Right hindlimb (tissue), 1 donor: ENCODE results near the gene HHATL.
"Not testable (repeated sequence)": the region's sequence is repeated elsewhere in the genome, so short reads cannot be mapped to it uniquely, and the experiment has no call there.

Source experiments
- DNase-seq: peaks from one replicate; pipeline ENCODE4 v3.0.0-alpha.2; 2018

Gene HHATL

GRCh38 chr3:42733501-42734262 lies 31.1 kb upstream of the HHATL start:
- DNase-seq = no peak

- DNase-seq = no peak
These were observed 30.3 kb upstream of the HHATL start for GRCh38 chr3:42732829-42733459.

GRCh38 chr3:42732196-42732828 lies 29.7 kb upstream of the HHATL start:
- DNase-seq = no peak

- no peak for DNase-seq
These were observed 29.0 kb upstream of the HHATL start for GRCh38 chr3:42731476-42732195.

GRCh38 chr3:42730706-42731420 lies 28.3 kb upstream of the HHATL start:
- DNase-seq = no peak

GRCh38 chr3:42730294-42730693 lies 27.7 kb upstream of the HHATL start:
- DNase-seq = no peak

GRCh38 chr3:42729404-42730145 lies 27.0 kb upstream of the HHATL start:
- DNase-seq = no peak

- DNase-seq = no peak
These were observed 26.2 kb upstream of the HHATL start for GRCh38 chr3:42728668-42729364.

GRCh38 chr3:42728056-42728455 lies 25.5 kb upstream of the HHATL start:
- no peak for DNase-seq

GRCh38 chr3:42725454-42725853 lies 22.9 kb upstream of the HHATL start:
- DNase-seq = no peak

- DNase-seq = no peak
These were observed 20.6 kb upstream of the HHATL start for GRCh38 chr3:42723219-42723618.

GRCh38 chr3:42722442-42722841 lies 19.8 kb upstream of the HHATL start:
- DNase-seq = not testable (repeated sequence)

- no peak for DNase-seq
These were observed 19.1 kb upstream of the HHATL start for GRCh38 chr3:42721690-42722089.

- DNase-seq = no peak
These were observed 17.5 kb upstream of the HHATL start for GRCh38 chr3:42720126-42720525.

GRCh38 chr3:42719002-42719401 lies 16.4 kb upstream of the HHATL start:
- no peak for DNase-seq

GRCh38 chr3:42718338-42718737 lies 15.7 kb upstream of the HHATL start:
- DNase-seq = no peak

GRCh38 chr3:42717306-42717705 lies 14.7 kb upstream of the HHATL start:
- DNase-seq = no peak

GRCh38 chr3:42714171-42714852 lies 11.7 kb upstream of the HHATL start:
- no peak for DNase-seq

- no peak for DNase-seq
These were observed 11.1 kb upstream of the HHATL start for GRCh38 chr3:42713747-42714146.

- peak; percentile 6 for DNase-seq
These were observed 10.2 kb upstream of the HHATL start for GRCh38 chr3:42712688-42713372.
